GDM1 (cell line): ENCODE measurements around the gene GAST.

ENCODE experiments used
- DNase-seq: peaks from one replicate; lab custom pipeline; 2025; lab: John Stamatoyannopoulos, UW

GAST gene

GRCh38 chr17:41710472-41711090 is 1.6 kb upstream of the GAST start:
- no peak for DNase-seq

DNA sequence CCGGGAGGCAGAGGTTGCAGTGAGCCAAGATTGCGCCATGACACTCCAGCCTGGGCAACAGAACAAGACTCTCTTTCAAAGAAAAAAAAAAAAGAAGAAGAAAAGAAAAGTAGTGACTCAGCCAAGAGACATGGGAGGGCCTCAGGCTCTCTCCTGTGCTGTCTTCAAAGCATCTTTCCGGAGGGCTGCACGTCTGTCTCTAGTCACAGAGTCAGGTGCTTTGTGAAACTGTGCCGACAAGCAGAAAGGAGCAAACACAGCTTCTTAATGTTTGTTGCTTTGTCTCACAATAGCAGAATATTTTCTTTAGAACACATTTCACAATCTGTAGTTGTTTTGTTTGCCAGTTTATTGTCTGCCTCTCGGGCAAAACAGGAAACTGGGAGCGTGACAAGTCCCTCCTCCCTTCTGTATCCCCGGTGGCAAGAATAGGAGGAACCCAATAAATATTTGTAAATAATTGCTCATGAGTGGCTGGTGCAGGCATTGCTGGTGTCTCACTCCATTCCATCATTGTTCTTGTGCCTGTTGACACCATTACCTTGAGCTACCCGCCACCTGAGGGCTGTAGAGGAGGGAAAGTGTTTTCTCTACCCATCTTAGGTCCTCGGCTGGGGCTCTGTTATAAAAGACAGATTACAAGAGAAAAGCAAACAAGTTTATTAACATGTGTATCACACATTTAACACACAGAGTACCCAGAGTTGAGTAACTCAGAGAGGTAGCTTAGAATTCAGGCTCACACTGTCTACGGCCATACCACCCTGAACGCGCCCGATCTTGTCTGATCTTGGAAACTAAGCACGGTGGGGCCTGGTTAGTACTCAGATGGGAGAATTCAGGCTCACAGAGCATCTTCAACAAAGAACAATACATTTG is 5.5 kb downstream of the GAST start:
- no peak for DNase-seq

GRCh38 chr17:41718287-41718645 is 6.1 kb downstream of the GAST start:
- no peak for DNase-seq

- DNase-seq: no peak
Observed at GRCh38 chr17:41722231-41722630, 10.1 kb downstream of the GAST start.

DNA sequence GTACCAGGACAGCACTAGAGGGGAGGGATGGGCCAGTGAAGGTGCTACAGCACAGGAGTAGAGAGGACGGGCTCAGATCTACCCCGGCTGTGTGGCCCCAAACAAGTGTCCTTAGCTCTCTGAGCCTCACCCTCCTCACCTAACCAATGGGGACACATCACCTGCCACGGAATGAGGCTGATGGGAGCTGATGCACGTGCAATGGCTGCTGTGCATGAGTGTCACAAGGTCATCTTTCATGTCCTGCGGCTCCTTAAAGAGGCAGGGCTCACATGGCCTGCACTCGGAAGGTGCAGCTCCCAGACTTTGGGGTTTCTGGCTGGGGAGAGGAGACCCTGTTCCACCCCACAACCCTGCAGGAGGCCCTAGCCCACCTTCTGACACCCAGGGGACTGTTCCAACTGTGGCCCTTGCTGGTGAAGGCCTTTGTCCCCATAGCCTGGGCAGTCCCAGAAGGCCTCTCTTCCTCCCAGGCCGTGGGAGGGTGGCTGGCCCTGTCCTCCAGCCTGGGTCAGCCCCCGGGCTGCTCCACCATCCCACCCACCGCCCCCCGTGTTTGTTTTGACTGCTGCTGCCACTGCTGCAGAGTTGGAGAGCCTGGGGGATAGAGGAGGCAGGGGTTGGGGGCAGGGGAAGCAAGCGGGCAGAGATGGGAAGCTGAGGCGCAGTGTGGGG is 11.8 kb downstream of the GAST start:
- DNase-seq: no peak

DNA sequence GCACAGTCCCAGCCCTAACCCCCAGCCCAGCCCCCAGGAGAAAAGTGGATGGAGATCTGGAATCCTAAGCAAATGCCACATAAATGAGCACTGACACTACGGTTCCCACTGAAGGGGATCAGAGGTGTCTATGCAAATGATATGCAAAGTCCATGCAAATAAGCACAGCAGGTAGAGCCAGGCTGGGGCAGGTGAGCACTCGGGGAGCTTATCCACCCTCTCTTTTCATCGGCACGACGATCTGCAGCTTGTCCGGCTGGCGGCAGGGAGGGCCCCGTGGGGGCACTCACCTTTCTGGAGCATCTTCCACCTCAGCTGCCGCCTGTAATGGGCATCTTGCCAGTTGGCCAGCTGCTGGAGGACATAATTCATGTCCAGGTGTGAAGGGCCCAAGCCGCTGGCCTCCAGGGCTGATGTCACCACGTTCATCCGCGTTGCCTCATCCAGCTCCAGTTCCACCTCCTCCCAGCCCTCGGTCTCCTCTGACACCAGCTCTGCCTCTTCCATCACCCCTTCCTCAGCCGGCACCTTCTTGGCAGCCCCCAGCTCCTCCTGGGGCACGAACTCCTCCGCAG is 12.4 kb downstream of the GAST start:
- DNase-seq: no peak

DNA sequence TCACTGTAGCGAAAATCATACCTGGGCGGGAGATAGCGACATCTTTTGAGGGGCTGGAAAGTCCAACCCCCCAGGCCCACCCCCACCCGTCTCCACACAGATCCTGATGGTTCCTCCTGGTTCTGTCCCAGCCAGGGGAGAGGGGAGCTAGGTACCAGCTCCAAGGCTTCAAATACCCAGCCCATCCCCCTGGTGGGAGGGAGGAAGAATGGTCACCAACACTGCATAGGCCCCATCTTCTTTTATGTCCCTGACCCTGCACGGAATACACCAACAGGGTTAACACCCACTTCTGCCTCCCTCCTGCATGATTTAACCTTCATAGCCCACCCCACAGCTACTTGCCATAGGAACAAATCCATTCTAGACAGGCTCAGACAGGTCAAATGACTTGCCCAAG is 13.0 kb downstream of the GAST start:
- no peak for DNase-seq

DNA sequence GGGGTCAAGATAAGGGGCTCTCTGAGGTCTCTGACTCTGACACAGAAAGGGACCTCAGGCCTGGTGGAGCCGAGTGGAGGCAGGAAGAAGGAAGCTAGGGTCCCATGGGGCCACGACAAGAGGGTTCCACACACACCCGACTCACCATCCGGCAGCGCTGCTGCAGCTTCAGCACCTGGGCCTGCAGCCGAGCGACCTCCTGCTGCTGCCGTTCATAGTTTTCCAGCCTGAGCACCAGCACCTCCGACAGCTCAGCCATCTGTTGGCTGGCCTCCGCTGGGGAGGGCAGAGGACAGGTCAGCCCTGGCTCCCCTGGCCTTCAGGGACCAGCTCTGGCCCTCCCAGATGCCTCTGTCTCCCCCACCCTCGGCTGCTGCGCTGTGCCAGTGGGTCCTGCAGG is 15.9 kb downstream of the GAST start:
- no peak for DNase-seq

- no peak for DNase-seq
Observed at GRCh38 chr17:41730479-41730878, 18.3 kb downstream of the GAST start.

GRCh38 chr17:41731836-41732235 is 19.7 kb downstream of the GAST start:
- DNase-seq: no peak

DNA sequence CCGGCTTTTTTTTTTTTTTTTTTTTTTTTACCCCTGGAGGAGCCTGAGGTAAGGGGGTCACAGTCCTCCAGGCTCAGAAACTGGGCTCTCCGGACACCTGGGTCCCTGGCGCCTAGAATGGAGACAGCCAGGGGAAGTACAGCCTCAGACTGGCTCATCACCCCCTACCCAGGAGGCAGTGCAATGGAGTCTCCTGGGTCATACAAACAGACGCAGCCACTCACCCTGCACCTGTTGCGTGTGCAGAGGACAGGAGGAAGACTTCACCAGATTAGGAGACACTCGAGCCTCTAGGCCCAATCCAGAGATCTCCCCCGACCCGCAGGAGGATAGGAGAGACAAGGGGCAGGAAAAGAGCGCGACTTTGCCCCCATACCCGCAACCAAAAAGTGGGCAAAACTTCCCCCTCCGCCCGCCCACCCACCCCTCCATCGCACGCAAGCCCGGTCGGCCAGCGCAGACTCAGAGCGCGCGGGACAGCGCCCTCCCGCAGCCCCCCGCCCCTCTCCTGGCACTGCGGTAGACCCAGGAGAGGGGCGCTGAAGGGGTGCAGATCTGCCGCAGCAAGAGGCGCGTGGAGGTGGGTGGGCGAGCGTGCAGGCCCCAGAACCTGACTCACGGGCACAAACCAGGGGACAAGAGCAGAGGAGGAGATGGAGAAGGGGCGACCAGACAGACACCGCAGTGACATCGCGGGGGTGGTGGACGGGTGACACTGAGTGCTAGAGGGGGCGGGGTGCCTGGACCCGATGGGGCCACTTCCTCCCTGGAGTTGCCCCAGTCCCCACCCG is 21.4 kb downstream of the GAST start:
- DNase-seq: no peak

GRCh38 chr17:41734139-41734948 is 22.2 kb downstream of the GAST start, which contains the start of gene HAP1:
HAP1 (minus strand) TSS chr17:41734643; CDS start chr17:41734634, 9 bp downstream.
- no peak for DNase-seq

- DNase-seq: no peak
Observed at GRCh38 chr17:41734949-41735313, 22.8 kb downstream of the GAST start.

DNA sequence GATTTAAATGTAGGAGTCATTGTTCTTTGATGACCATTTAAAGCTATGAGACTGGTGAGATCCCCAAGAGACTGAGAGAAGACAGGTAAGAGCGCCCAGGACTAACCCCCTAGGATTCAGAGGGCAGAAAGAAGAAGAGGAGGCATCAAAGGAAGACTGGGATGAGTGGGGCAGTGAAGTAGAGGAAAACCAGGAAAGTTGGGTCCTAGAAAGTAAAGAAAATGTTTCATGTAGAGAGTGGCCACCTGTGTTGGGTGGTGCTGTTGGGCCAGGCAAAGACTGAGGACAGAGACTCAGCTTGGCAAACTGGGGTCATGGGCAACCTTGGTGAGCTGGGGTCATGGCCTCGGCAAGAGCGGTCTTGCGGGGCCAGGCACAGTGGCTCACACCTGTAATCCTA is 23.6 kb downstream of the GAST start:
- DNase-seq: no peak

- no peak for DNase-seq
Observed at GRCh38 chr17:41736983-41737679, 25.0 kb downstream of the GAST start.

GRCh38 chr17:41737680-41738023 is 25.5 kb downstream of the GAST start:
- DNase-seq: no peak

- DNase-seq: peak; percentile 72
Observed at GRCh38 chr17:41738077-41738800, 26.1 kb downstream of the GAST start.

DNA sequence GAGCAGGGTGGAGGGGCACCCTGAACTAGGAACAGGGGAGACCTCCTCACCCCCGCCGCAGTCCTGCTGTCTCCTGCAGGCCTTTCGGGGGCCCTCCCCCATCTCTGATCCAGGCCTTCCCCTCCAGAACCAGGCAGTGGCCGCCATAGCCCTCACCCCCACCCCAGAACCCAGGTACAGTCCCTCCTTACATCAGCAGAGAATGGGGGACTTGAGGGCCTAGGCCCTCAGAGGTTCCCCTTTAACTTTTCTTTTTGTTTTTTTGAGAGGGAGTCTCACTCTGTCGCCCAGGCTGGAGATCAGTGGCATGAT is 26.6 kb downstream of the GAST start:
- DNase-seq: no peak

- DNase-seq: no peak
Observed at GRCh38 chr17:41739661-41740352, 27.7 kb downstream of the GAST start.
